Measurements from ENCODE around the gene MACROD2. TPM values are rescaled to one million over a fixed set of nuclear protein-coding genes. Genes with fewer than 3 reads are reported as not detected.
"Not testable (repeated sequence)": the region's sequence is repeated elsewhere in the genome, so short reads cannot be mapped to it uniquely, and the experiment has no call there.

MACROD2 gene
- total RNA-seq, 1 experiment from 2014 or later: 1.5 TPM

- no peaks in the 10 kb centered on the region for H3K36me3 ChIP-seq (replicated peaks; ENCODE audit: control insufficient read depth, insufficient read depth, low read length)
- no peak overlapping the region for H3K4me3 ChIP-seq (ENCODE audit: insufficient read depth, low read depth, low read length)
- DNase-seq: no peak
- H3K27me3 ChIP-seq (ENCODE audit: control insufficient read depth, insufficient read depth, low read length): no peaks in the 10 kb centered on the region
These were observed 1492.4 kb downstream of the MACROD2 start for GRCh38 chr20:15487682-15488081.

- Histone ChIP-seq H3K36me3 (replicated peaks; ENCODE audit: control insufficient read depth, insufficient read depth, low read length) (no peaks in the 10 kb centered on the region), H3K27me3 (ENCODE audit: control insufficient read depth, insufficient read depth, low read length) (no peaks in the 10 kb centered on the region), H3K4me3 (ENCODE audit: insufficient read depth, low read depth, low read length) (no peak overlapping the region)
- DNase-seq: peak; percentile 17
These were observed 1496.3 kb downstream of the MACROD2 start for GRCh38 chr20:15491575-15491974.

GRCh38 chr20:15494851-15495250 lies 1499.5 kb downstream of the MACROD2 start:
- no peak for DNase-seq

GRCh38 chr20:15496501-15497039 lies 1501.3 kb downstream of the MACROD2 start:
- no peak for DNase-seq
- no peak overlapping the region for H3K4me3 ChIP-seq (ENCODE audit: insufficient read depth, low read depth, low read length)
- no peaks in the 10 kb centered on the region for H3K27me3 ChIP-seq (ENCODE audit: control insufficient read depth, insufficient read depth, low read length)
- no peaks in the 10 kb centered on the region for H3K36me3 ChIP-seq (replicated peaks; ENCODE audit: control insufficient read depth, insufficient read depth, low read length)

More at GRCh38 chr20:15494851-15495250, 1499.5 kb downstream of the MACROD2 start:
- Histone ChIP-seq H3K27me3 (ENCODE audit: control insufficient read depth, insufficient read depth, low read length) (no peaks in the 10 kb centered on the region), H3K36me3 (replicated peaks; ENCODE audit: control insufficient read depth, insufficient read depth, low read length) (no peaks in the 10 kb centered on the region), H3K4me3 (ENCODE audit: insufficient read depth, low read depth, low read length) (no peak overlapping the region)

- Histone ChIP-seq H3K36me3 (replicated peaks; ENCODE audit: control insufficient read depth, insufficient read depth, low read length) (no peaks in the 10 kb centered on the region), H3K4me3 (ENCODE audit: insufficient read depth, low read depth, low read length) (no peak overlapping the region), H3K27me3 (ENCODE audit: control insufficient read depth, insufficient read depth, low read length) (no peaks in the 10 kb centered on the region)
- no peak for DNase-seq
These were observed 1503.6 kb downstream of the MACROD2 start for GRCh38 chr20:15498926-15499325.

- H3K4me3 ChIP-seq (ENCODE audit: insufficient read depth, low read depth, low read length): no peak overlapping the region
- DNase-seq: no peak
- no peaks in the 10 kb centered on the region for H3K36me3 ChIP-seq (replicated peaks; ENCODE audit: control insufficient read depth, insufficient read depth, low read length)
- H3K27me3 ChIP-seq (ENCODE audit: control insufficient read depth, insufficient read depth, low read length): no peaks in the 10 kb centered on the region
These were observed 1511.0 kb downstream of the MACROD2 start for GRCh38 chr20:15506311-15506710.

- H3K4me3 ChIP-seq (ENCODE audit: insufficient read depth, low read depth, low read length): no peak overlapping the region
- no peaks in the 10 kb centered on the region for H3K27me3 ChIP-seq (ENCODE audit: control insufficient read depth, insufficient read depth, low read length)
- H3K36me3 ChIP-seq (replicated peaks; ENCODE audit: control insufficient read depth, insufficient read depth, low read length): no peaks in the 10 kb centered on the region
- no peak for DNase-seq
These were observed 1511.8 kb downstream of the MACROD2 start for GRCh38 chr20:15507151-15507550.

GRCh38 chr20:15511551-15511950 lies 1516.2 kb downstream of the MACROD2 start:
- Histone ChIP-seq H3K4me3 (ENCODE audit: insufficient read depth, low read depth, low read length) (no peak overlapping the region), H3K27me3 (ENCODE audit: control insufficient read depth, insufficient read depth, low read length) (no peaks in the 10 kb centered on the region), H3K36me3 (replicated peaks; ENCODE audit: control insufficient read depth, insufficient read depth, low read length) (no peaks in the 10 kb centered on the region)
- no peak for DNase-seq

GRCh38 chr20:15512916-15513315 lies 1517.6 kb downstream of the MACROD2 start:
- no peak for DNase-seq
- H3K36me3 ChIP-seq (replicated peaks; ENCODE audit: control insufficient read depth, insufficient read depth, low read length): no peaks in the 10 kb centered on the region
- no peak overlapping the region for H3K4me3 ChIP-seq (ENCODE audit: insufficient read depth, low read depth, low read length)
- H3K27me3 ChIP-seq (ENCODE audit: control insufficient read depth, insufficient read depth, low read length): no peaks in the 10 kb centered on the region

- no peak overlapping the region for H3K4me3 ChIP-seq (ENCODE audit: insufficient read depth, low read depth, low read length)
- no peaks in the 10 kb centered on the region for H3K27me3 ChIP-seq (ENCODE audit: control insufficient read depth, insufficient read depth, low read length)
- no peaks in the 10 kb centered on the region for H3K36me3 ChIP-seq (replicated peaks; ENCODE audit: control insufficient read depth, insufficient read depth, low read length)
- DNase-seq: no peak
These were observed 1520.4 kb downstream of the MACROD2 start for GRCh38 chr20:15515691-15516090.

GRCh38 chr20:15520930-15521524 lies 1525.7 kb downstream of the MACROD2 start:
- no peak overlapping the region for H3K4me3 ChIP-seq (ENCODE audit: insufficient read depth, low read depth, low read length)
- no peaks in the 10 kb centered on the region for H3K27me3 ChIP-seq (ENCODE audit: control insufficient read depth, insufficient read depth, low read length)
- DNase-seq: no peak
- H3K36me3 ChIP-seq (replicated peaks; ENCODE audit: control insufficient read depth, insufficient read depth, low read length): no peaks in the 10 kb centered on the region

- H3K4me3 ChIP-seq (ENCODE audit: insufficient read depth, low read depth, low read length): no peak overlapping the region
- no peak for DNase-seq
- H3K27me3 ChIP-seq (ENCODE audit: control insufficient read depth, insufficient read depth, low read length): no peaks in the 10 kb centered on the region
- H3K36me3 ChIP-seq (replicated peaks; ENCODE audit: control insufficient read depth, insufficient read depth, low read length): no peaks in the 10 kb centered on the region
These were observed 1528.1 kb downstream of the MACROD2 start for GRCh38 chr20:15523400-15523799.

GRCh38 chr20:15528391-15529111 lies 1533.2 kb downstream of the MACROD2 start:
- Histone ChIP-seq H3K27me3 (ENCODE audit: control insufficient read depth, insufficient read depth, low read length) (no peaks in the 10 kb centered on the region), H3K36me3 (replicated peaks; ENCODE audit: control insufficient read depth, insufficient read depth, low read length) (no peaks in the 10 kb centered on the region), H3K4me3 (ENCODE audit: insufficient read depth, low read depth, low read length) (no peak overlapping the region)
- DNase-seq: no peak

GRCh38 chr20:15535863-15536262 lies 1540.5 kb downstream of the MACROD2 start:
- no peak overlapping the region for H3K4me3 ChIP-seq (ENCODE audit: insufficient read depth, low read depth, low read length)
- H3K36me3 ChIP-seq (replicated peaks; ENCODE audit: control insufficient read depth, insufficient read depth, low read length): no peaks in the 10 kb centered on the region
- DNase-seq: no peak
- no peaks in the 10 kb centered on the region for H3K27me3 ChIP-seq (ENCODE audit: control insufficient read depth, insufficient read depth, low read length)

- H3K27me3 ChIP-seq (ENCODE audit: control insufficient read depth, insufficient read depth, low read length); H3K4me3 ChIP-seq (ENCODE audit: insufficient read depth, low read depth, low read length); DNase-seq; H3K36me3 ChIP-seq (replicated peaks; ENCODE audit: control insufficient read depth, insufficient read depth, low read length): not testable (repeated sequence)
These were observed 1541.9 kb downstream of the MACROD2 start for GRCh38 chr20:15537200-15537599.

Measured in H7 (cell line).